K562 (cell line): ENCODE results near the gene SPOCD1. TPM values are rescaled to one million over a fixed set of nuclear protein-coding genes. Genes with fewer than 3 reads are reported as not detected.

Source experiments
- ADNP ChIP-seq: fragments of 200-800 bp; sonication (Bioruptor generic); IDR thresholded peaks from 2 replicates; pipeline ENCODE4 v1.6.1; 2016; ENCODE audit warnings: missing genetic modification characterization, missing compliant biosample characterization
- CUX1 ChIP-seq: fragments of 200-800 bp; sonication (Bioruptor generic); IDR thresholded peaks from 2 replicates; pipeline ENCODE4 v1.6.1; 2016; ENCODE audit warnings: missing genetic modification characterization, missing compliant biosample characterization
- ELF1 ChIP-seq: fragments of 200-800 bp; sonication (Bioruptor generic); IDR thresholded peaks from 2 replicates; pipeline ENCODE4 v1.6.1; 2016; ENCODE audit warnings: missing genetic modification characterization, missing compliant biosample characterization
- ETV1 ChIP-seq: fragments of 450-650 bp; conservative IDR thresholded peaks from 2 replicates; pipeline ENCODE4 v1.6.1; 2016; ENCODE audit warnings: missing genetic modification characterization, control low read depth, low read depth, missing compliant biosample characterization
- GATA2 ChIP-seq: sonication (generic); formaldehyde crosslinking; IDR thresholded peaks from 2 replicates; pipeline ENCODE4 v1.4.0; 2020; ENCODE audit warnings: mild to moderate bottlenecking, missing genetic modification reagents
- KDM5B ChIP-seq: fragments of 200-600 bp; sonication (generic); IDR thresholded peaks from 2 replicates; pipeline ENCODE4 v1.6.1; 2012; ENCODE audit warnings: low read depth, mild to moderate bottlenecking, moderate library complexity, low read length, control low read depth, inconsistent platforms; ENCODE audit not compliant: insufficient replicate concordance
- MAZ ChIP-seq, 2 experiments: fragments of 450-650 bp in 1 of 2; sonication (generic) in 1 of 2; formaldehyde crosslinking; IDR thresholded peaks in 1 of 2; conservative IDR thresholded peaks in 1 of 2; 2 replicates each; pipeline versions ENCODE4 v1.4.0 to v1.5.0; 2020; ENCODE audit warnings: mild to moderate bottlenecking in 1 of 2, missing genetic modification reagents in 1 of 2
- POLR2AphosphoS5 ChIP-seq: IDR thresholded peaks from 2 replicates; pipeline ENCODE4 v1.6.1; 2011; ENCODE audit warnings: mild to moderate bottlenecking, low read depth, low read length, moderate library complexity; ENCODE audit not compliant: control insufficient read depth, insufficient read depth
- POLR2B ChIP-seq: fragments of 450-650 bp; IDR thresholded peaks from 2 replicates; pipeline ENCODE4 v1.6.1; 2018; ENCODE audit warnings: low read depth; ENCODE audit not compliant: partially characterized antibody
- SMC3 ChIP-seq: conservative IDR thresholded peaks from 2 replicates; pipeline ENCODE4 v1.6.1; 2011; ENCODE audit warnings: low read depth, low read length, improper control_type of control experiment; ENCODE audit not compliant: insufficient read depth
- SRSF3 ChIP-seq: fragments of 200-400 bp; formaldehyde crosslinking; IDR thresholded peaks from 2 replicates; pipeline ENCODE4 v1.6.1; 2016; ENCODE audit warnings: mild to moderate bottlenecking, low read length, moderate library complexity; ENCODE audit not compliant: insufficient read depth
- TEAD4 ChIP-seq, 2 experiments: sonication (generic) in 1 of 2; formaldehyde crosslinking in 1 of 2; IDR thresholded peaks; 2 replicates each; pipeline versions ENCODE4 v1.6.1 to v1.8.0; 2012 to 2022; ENCODE audit warnings: borderline replicate concordance in 1 of 2, inconsistent platforms in 1 of 2, low read length in 1 of 2, mild to moderate bottlenecking in 1 of 2, missing genetic modification reagents in 1 of 2
- ZBTB7A ChIP-seq: IDR thresholded peaks from 2 replicates; pipeline ENCODE4 v1.6.1; 2011; ENCODE audit warnings: low read depth, mild to moderate bottlenecking, low read length, moderate library complexity, borderline replicate concordance; ENCODE audit not compliant: control insufficient read depth
- ZFX ChIP-seq: sonication (generic); formaldehyde crosslinking; IDR thresholded peaks from 2 replicates; pipeline ENCODE4 v1.8.0; 2022; ENCODE audit warnings: mild to moderate bottlenecking, missing genetic modification reagents, moderate library complexity
- ZKSCAN1 ChIP-seq: fragments of 150-350 bp; IDR thresholded peaks from 2 replicates; pipeline ENCODE4 v1.6.1; 2016; ENCODE audit warnings: low read depth, low read length
- ZNF444 ChIP-seq: fragments of 250-450 bp; sonication (Bioruptor Pico); IDR thresholded peaks from 2 replicates; pipeline ENCODE4 v1.4.0; 2020; ENCODE audit warnings: mild to moderate bottlenecking, moderate library complexity
- polyA plus RNA-seq, 8 experiments: library from polyadenylated mRNA; depleted of rRNA in 4 of 8; stranded (reverse) in 5 of 8; unstranded in 3 of 8; fragments of >200 nt; fragmentation: Nextera tagmentation in 2 of 8; fragmentation: Illumina TruSeq in 1 of 8; extraction: Ambion mirVana in 2 of 8; extraction: Trizol in 1 of 8; gene quantifications; 2 replicates each; pipeline versions ENCODE4 v1.2.1 to v1.2.3, GENCODE V29; 2011 to 2014; ENCODE audit warnings: inconsistent platforms in 1 of 8, missing spikeins in 1 of 8
- total RNA-seq, 7 experiments: library from RNA; depleted of rRNA in 6 of 7; stranded (reverse); fragments of >200 nt in 6 of 7; fragmentation: Illumina TruSeq in 2 of 7; extraction: Trizol in 2 of 7; gene quantifications; 2 replicates each; pipeline versions ENCODE4 v1.2.1 to v1.2.3, GENCODE V29; 2011 to 2021; ENCODE audit warnings: low replicate concordance in 1 of 7
- TF ChIP-seq, protein P1 (sequence below): fragments of 250-450 bp; sonication (Bioruptor Pico); IDR thresholded peaks from 2 replicates; pipeline ENCODE4 v1.8.0; 2021; ENCODE audit warnings: moderate library complexity, mild to moderate bottlenecking, inconsistent platforms
- TF ChIP-seq, protein P2 (sequence below): sonication (generic); formaldehyde crosslinking; IDR thresholded peaks from 2 replicates; pipeline ENCODE4 v1.8.0; 2022; ENCODE audit warnings: missing genetic modification reagents, mild to moderate bottlenecking, borderline replicate concordance

Gene SPOCD1
- total and polyA plus RNA-seq, 9 of the 15 experiments (the other 6 are each of a cell fraction or from before 2014, with no cell fraction given): 0.03 to 0.71 (median 0.26) TPM; not detected in 1

GRCh38 chr1:31768939-31769704, 46.7 kb downstream of the SPOCD1 start (continued):
- no peak for TF ChIP-seq SMC3
- TF ChIP-seq ZKSCAN1: no peak
- TF ChIP-seq MAZ (CRISPR knock-in tag; conservative IDR thresholded peaks at IDR 0.05 in 1 of 2, IDR thresholded peaks at IDR 0.05 in 1 of 2): 0 out of 4 replicates have a peak, but pooled peaks of 1 of the 2 experiments have one; percentile 9
- peak; percentile 99 for TF ChIP-seq ADNP
- no peak for TF ChIP-seq ZBTB7A
- TF ChIP-seq, protein P1, sequence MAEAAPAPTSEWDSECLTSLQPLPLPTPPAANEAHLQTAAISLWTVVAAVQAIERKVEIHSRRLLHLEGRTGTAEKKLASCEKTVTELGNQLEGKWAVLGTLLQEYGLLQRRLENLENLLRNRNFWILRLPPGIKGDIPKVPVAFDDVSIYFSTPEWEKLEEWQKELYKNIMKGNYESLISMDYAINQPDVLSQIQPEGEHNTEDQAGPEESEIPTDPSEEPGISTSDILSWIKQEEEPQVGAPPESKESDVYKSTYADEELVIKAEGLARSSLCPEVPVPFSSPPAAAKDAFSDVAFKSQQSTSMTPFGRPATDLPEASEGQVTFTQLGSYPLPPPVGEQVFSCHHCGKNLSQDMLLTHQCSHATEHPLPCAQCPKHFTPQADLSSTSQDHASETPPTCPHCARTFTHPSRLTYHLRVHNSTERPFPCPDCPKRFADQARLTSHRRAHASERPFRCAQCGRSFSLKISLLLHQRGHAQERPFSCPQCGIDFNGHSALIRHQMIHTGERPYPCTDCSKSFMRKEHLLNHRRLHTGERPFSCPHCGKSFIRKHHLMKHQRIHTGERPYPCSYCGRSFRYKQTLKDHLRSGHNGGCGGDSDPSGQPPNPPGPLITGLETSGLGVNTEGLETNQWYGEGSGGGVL (CRISPR knock-in tag): no peak
- peak; percentile 30; the same call in 1 of the 2 replicates for TF ChIP-seq ETV1 (tag)
- TF ChIP-seq CUX1 (CRISPR knock-in tag): no peak
- no peak for TF ChIP-seq ZNF444 (CRISPR knock-in tag)
- peak; percentile 27; the same call in 1 of the 2 replicates for TF ChIP-seq ELF1
- TF ChIP-seq SRSF3: no peak
- TF ChIP-seq GATA2 (CRISPR knock-in tag): peak; percentile 42; the same call in 1 of the 2 replicates
- peak; percentile 57; the same call in 1 of the 2 replicates for TF ChIP-seq TEAD4 (IDR thresholded peaks at IDR 0.05; ENCODE audit: low read length)
- TF ChIP-seq TEAD4 (CRISPR knock-in tag; IDR thresholded peaks at IDR 0.05; ENCODE audit: borderline replicate concordance): no peak
- no peak for TF ChIP-seq KDM5B
- no peak for TF ChIP-seq POLR2B
- TF ChIP-seq, protein P2, sequence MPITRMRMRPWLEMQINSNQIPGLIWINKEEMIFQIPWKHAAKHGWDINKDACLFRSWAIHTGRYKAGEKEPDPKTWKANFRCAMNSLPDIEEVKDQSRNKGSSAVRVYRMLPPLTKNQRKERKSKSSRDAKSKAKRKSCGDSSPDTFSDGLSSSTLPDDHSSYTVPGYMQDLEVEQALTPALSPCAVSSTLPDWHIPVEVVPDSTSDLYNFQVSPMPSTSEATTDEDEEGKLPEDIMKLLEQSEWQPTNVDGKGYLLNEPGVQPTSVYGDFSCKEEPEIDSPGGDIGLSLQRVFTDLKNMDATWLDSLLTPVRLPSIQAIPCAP (CRISPR knock-in tag): 0 out of 2 replicates have a peak, but pooled peaks have one; percentile 24
- TF ChIP-seq POLR2AphosphoS5: no peak
- TF ChIP-seq ZFX (CRISPR knock-in tag): no peak
